Liver (tissue), 9 donors: ENCODE measurements around the gene ZNF70. TPM values are rescaled to one million over a fixed set of nuclear protein-coding genes. Genes with fewer than 3 reads are reported as not detected.

Experiments used
- DNase-seq: peaks from one replicate; pipeline ENCODE4 v3.0.0-alpha.2; 2017; ENCODE audit warnings: low spot score
- H3K27ac ChIP-seq, 2 donors: one replicate each; pipeline ENCODE4 v1.7.0; 2013; ENCODE audit warnings: inconsistent platforms in 2 of 2, low read length in 2 of 2, control low read depth in 1 of 2, low read depth in 1 of 2, mild to moderate bottlenecking in 1 of 2
- H3K27me3 ChIP-seq, 4 donors: one replicate each; pipeline versions ENCODE4 v1.6.1 to v1.7.0; 2013; ENCODE audit warnings: low read length in 3 of 4, inconsistent platforms in 1 of 4, mild to moderate bottlenecking in 1 of 4, moderate library complexity in 1 of 4; ENCODE audit not compliant: control insufficient read depth in 4 of 4, insufficient read depth in 4 of 4
- H3K36me3 ChIP-seq, 4 donors: one replicate each; pipeline versions ENCODE4 v1.6.1 to v1.7.0; 2013; ENCODE audit warnings: low read length in 3 of 4, mild to moderate bottlenecking in 3 of 4, low read depth in 1 of 4, moderate library complexity in 1 of 4; ENCODE audit not compliant: control insufficient read depth in 4 of 4, insufficient read depth in 3 of 4
- H3K4me1 ChIP-seq, 4 donors: one replicate each; pipeline versions ENCODE4 v1.6.1 to v1.7.0; 2013; ENCODE audit warnings: low read length in 3 of 4, mild to moderate bottlenecking in 3 of 4, moderate library complexity in 1 of 4; ENCODE audit not compliant: control insufficient read depth in 4 of 4, insufficient read depth in 4 of 4
- H3K4me3 ChIP-seq, 3 donors: one replicate each; pipeline versions ENCODE4 v1.6.1 to v1.7.0; 2013; ENCODE audit warnings: low read length in 3 of 3, control low read depth in 1 of 3, low read depth in 1 of 3, mild to moderate bottlenecking in 1 of 3
- H3K9ac ChIP-seq, 2 donors: one replicate each; pipeline ENCODE4 v1.7.0; 2013; ENCODE audit warnings: low read length in 2 of 2, mild to moderate bottlenecking in 2 of 2, moderate library complexity in 2 of 2, control low read depth in 1 of 2, low read depth in 1 of 2
- H3K9me3 ChIP-seq, 4 donors: one replicate each; pipeline versions ENCODE4 v1.6.1 to v1.7.0; 2013; ENCODE audit warnings: low read length in 3 of 4; ENCODE audit not compliant: control insufficient read depth in 4 of 4
- EGR1 ChIP-seq, 2 donors: IDR thresholded peaks; 2 replicates each; pipeline ENCODE4 v1.6.1; 2016 to 2018; ENCODE audit warnings: antibody characterized with exemption in 2 of 2, low read depth in 2 of 2
- FOXA1 ChIP-seq: IDR thresholded peaks from 2 replicates; pipeline ENCODE4 v1.6.1; 2016; ENCODE audit warnings: antibody characterized with exemption
- GABPA ChIP-seq, 2 donors: IDR thresholded peaks in 1 of 2; conservative IDR thresholded peaks in 1 of 2; 2 replicates each; pipeline ENCODE4 v1.6.1; 2016; ENCODE audit warnings: antibody characterized with exemption in 2 of 2, mild to moderate bottlenecking in 1 of 2, moderate library complexity in 1 of 2
- HNF4A ChIP-seq, 2 donors: conservative IDR thresholded peaks; 2 replicates each; pipeline ENCODE4 v1.6.1; 2016; ENCODE audit warnings: antibody characterized with exemption in 2 of 2, mild to moderate bottlenecking in 2 of 2
- JUND ChIP-seq, 2 donors: IDR thresholded peaks; 2 replicates each; pipeline ENCODE4 v1.6.1; 2016; ENCODE audit warnings: antibody characterized with exemption in 2 of 2
- NR2F2 ChIP-seq: IDR thresholded peaks from 2 replicates; pipeline ENCODE4 v1.6.1; 2016; ENCODE audit warnings: antibody characterized with exemption
- RAD21 ChIP-seq, 2 donors: IDR thresholded peaks; 2 replicates each; pipeline ENCODE4 v1.6.1; 2016; ENCODE audit warnings: antibody characterized with exemption in 2 of 2, mild to moderate bottlenecking in 2 of 2
- RXRA ChIP-seq, 2 donors: IDR thresholded peaks; 2 replicates each; pipeline ENCODE4 v1.6.1; 2017 to 2018; ENCODE audit warnings: antibody characterized with exemption in 2 of 2, mild to moderate bottlenecking in 1 of 2
- SP1 ChIP-seq: IDR thresholded peaks from 2 replicates; pipeline ENCODE4 v1.6.1; 2018; ENCODE audit warnings: antibody characterized with exemption, mild to moderate bottlenecking
- WGBS: extraction: QIAGEN DNeasy Blood & Tissue Kit; methylation state at CpG from one replicate; pipeline ENCODE4 v1.1.7; 2013; 5-methylcytosine and 5-hydroxymethylcytosine counted together
- polyA plus RNA-seq, 2 donors: library from polyadenylated mRNA; stranded (reverse) in 1 of 2; unstranded in 1 of 2; fragments of 200-250 nt in 1 of 2; fragments of >200 nt in 1 of 2; fragmentation: Nextera tagmentation in 1 of 2; extraction: Ambion mirVana in 1 of 2; gene quantifications; one replicate each; pipeline versions ENCODE4 v1.2.1 to v1.2.3, GENCODE V29; 2013 to 2015
- total RNA-seq, 2 donors: library from RNA; depleted of rRNA; stranded (reverse); fragments of >200 nt; gene quantifications; one replicate each; pipeline ENCODE4 v1.2.3, GENCODE V29; 2014
- TF ChIP-seq, protein P1 (sequence below): IDR thresholded peaks from 2 replicates; pipeline ENCODE4 v1.6.1; 2016; ENCODE audit warnings: antibody characterized with exemption, mild to moderate bottlenecking
- TF ChIP-seq, protein P2 (sequence below): fragments of 150-350 bp; IDR thresholded peaks from 2 replicates; pipeline ENCODE4 v1.5.1; 2017; ENCODE audit warnings: improper control_type of control experiment, low read depth, low read length; ENCODE audit not compliant: missing input control
- TF ChIP-seq, protein P3 (sequence below): IDR thresholded peaks from 2 replicates; pipeline ENCODE4 v1.6.1; 2016; ENCODE audit warnings: antibody characterized with exemption
- TF ChIP-seq, protein P4 (sequence below): IDR thresholded peaks from 2 replicates; pipeline ENCODE4 v1.6.1; 2016; ENCODE audit warnings: antibody characterized with exemption
- donor health status: healthy.
- donor health status: healthy.
- donor health status: healthy.
- donor health status: healthy.
- donor health status: healthy.

Gene ZNF70
- total and polyA plus RNA-seq, 4 donors = 0.14 to 1.9 (median 0.68) TPM

DNA sequence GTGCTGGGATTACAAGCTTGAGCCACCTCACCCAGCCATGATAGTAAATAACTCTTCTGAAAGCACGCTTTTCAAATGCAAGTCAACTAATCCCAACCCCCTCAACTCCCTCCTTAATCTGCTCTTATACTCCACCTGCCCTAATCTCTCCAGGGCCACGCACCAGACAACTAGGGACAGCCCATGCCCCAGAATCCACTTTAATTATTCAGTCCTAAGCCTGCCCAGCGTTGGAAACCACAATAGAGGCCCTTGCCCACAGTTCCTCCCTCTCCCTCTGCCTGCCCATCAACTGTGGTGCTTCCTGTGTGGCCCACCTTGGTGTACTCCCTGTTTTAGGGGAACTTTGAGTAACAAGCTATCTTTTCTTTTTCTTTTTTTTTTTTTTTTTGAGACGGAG, 6.0 kb upstream of the ZNF70 start:
- TF ChIP-seq NR2F2 = no peak
- no peak overlapping the region for H3K9ac ChIP-seq
- no peaks in the 10 kb centered on the region for H3K4me1 ChIP-seq
- H3K27ac ChIP-seq = no peak overlapping the region
- no peaks in the 10 kb centered on the region for H3K9me3 ChIP-seq
- WGBS = 59% methylated on average over 4 of the region's 4 CpGs
- no peak overlapping the region for H3K4me3 ChIP-seq
- DNase-seq = no peak
- H3K27me3 ChIP-seq = no peaks in the 10 kb centered on the region
- H3K36me3 ChIP-seq = no peaks in the 10 kb centered on the region

DNA sequence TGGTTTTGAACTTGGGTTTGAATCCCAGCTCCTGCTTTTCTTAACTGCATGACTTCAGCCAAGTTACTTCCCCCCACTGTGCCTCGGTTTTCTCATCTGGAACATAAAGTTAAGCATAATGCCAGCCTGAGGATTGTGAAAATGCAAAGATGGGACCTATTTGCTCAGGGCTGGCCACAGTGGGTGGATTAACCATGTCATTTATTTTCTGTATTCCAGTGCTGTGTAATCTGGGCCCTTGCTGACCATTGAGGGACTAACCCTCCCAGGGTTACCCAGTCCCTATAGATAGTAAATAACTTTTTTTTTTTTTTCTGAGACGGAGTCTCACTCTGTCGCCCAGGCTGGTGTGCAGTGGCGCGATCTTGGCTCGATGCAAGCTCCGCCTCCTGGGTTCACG, 4.8 kb upstream of the ZNF70 start:
- no peaks in the 10 kb centered on the region for H3K27me3 ChIP-seq
- H3K4me1 ChIP-seq = peaks cover 0 to 7% (median 0%) of the 10 kb centered on the region in 4 donors
- TF ChIP-seq GABPA (IDR thresholded peaks at IDR 0.05 in 1 of 2, conservative IDR thresholded peaks at IDR 0.05 in 1 of 2) = no peak
- TF ChIP-seq EGR1 (IDR thresholded peaks at IDR 0.05; ENCODE audit: low read depth in 2 of 2) = no peak
- TF ChIP-seq RXRA (IDR thresholded peaks at IDR 0.05) = no peak
- TF ChIP-seq, protein P1, sequence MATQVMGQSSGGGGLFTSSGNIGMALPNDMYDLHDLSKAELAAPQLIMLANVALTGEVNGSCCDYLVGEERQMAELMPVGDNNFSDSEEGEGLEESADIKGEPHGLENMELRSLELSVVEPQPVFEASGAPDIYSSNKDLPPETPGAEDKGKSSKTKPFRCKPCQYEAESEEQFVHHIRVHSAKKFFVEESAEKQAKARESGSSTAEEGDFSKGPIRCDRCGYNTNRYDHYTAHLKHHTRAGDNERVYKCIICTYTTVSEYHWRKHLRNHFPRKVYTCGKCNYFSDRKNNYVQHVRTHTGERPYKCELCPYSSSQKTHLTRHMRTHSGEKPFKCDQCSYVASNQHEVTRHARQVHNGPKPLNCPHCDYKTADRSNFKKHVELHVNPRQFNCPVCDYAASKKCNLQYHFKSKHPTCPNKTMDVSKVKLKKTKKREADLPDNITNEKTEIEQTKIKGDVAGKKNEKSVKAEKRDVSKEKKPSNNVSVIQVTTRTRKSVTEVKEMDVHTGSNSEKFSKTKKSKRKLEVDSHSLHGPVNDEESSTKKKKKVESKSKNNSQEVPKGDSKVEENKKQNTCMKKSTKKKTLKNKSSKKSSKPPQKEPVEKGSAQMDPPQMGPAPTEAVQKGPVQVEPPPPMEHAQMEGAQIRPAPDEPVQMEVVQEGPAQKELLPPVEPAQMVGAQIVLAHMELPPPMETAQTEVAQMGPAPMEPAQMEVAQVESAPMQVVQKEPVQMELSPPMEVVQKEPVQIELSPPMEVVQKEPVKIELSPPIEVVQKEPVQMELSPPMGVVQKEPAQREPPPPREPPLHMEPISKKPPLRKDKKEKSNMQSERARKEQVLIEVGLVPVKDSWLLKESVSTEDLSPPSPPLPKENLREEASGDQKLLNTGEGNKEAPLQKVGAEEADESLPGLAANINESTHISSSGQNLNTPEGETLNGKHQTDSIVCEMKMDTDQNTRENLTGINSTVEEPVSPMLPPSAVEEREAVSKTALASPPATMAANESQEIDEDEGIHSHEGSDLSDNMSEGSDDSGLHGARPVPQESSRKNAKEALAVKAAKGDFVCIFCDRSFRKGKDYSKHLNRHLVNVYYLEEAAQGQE = no peak
- no peak for TF ChIP-seq JUND (IDR thresholded peaks at IDR 0.05)
- TF ChIP-seq, protein P2, sequence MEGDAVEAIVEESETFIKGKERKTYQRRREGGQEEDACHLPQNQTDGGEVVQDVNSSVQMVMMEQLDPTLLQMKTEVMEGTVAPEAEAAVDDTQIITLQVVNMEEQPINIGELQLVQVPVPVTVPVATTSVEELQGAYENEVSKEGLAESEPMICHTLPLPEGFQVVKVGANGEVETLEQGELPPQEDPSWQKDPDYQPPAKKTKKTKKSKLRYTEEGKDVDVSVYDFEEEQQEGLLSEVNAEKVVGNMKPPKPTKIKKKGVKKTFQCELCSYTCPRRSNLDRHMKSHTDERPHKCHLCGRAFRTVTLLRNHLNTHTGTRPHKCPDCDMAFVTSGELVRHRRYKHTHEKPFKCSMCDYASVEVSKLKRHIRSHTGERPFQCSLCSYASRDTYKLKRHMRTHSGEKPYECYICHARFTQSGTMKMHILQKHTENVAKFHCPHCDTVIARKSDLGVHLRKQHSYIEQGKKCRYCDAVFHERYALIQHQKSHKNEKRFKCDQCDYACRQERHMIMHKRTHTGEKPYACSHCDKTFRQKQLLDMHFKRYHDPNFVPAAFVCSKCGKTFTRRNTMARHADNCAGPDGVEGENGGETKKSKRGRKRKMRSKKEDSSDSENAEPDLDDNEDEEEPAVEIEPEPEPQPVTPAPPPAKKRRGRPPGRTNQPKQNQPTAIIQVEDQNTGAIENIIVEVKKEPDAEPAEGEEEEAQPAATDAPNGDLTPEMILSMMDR = no peak
- TF ChIP-seq, protein P3, sequence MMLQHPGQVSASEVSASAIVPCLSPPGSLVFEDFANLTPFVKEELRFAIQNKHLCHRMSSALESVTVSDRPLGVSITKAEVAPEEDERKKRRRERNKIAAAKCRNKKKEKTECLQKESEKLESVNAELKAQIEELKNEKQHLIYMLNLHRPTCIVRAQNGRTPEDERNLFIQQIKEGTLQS = no peak
- TF ChIP-seq FOXA1 = no peak
- TF ChIP-seq SP1 = no peak
- TF ChIP-seq HNF4A (conservative IDR thresholded peaks at IDR 0.05) = no peak
- TF ChIP-seq NR2F2 = no peak
- TF ChIP-seq, protein P4, sequence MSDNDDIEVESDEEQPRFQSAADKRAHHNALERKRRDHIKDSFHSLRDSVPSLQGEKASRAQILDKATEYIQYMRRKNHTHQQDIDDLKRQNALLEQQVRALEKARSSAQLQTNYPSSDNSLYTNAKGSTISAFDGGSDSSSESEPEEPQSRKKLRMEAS = no peak
- no peaks in the 10 kb centered on the region for H3K36me3 ChIP-seq
- WGBS = 85% methylated on average over 8 of the region's 8 CpGs
- no peak for DNase-seq
- H3K9ac ChIP-seq = no peak overlapping the region
- H3K4me3 ChIP-seq = no peak overlapping the region
- H3K9me3 ChIP-seq = no peaks in the 10 kb centered on the region
- no peak overlapping the region for H3K27ac ChIP-seq

DNA sequence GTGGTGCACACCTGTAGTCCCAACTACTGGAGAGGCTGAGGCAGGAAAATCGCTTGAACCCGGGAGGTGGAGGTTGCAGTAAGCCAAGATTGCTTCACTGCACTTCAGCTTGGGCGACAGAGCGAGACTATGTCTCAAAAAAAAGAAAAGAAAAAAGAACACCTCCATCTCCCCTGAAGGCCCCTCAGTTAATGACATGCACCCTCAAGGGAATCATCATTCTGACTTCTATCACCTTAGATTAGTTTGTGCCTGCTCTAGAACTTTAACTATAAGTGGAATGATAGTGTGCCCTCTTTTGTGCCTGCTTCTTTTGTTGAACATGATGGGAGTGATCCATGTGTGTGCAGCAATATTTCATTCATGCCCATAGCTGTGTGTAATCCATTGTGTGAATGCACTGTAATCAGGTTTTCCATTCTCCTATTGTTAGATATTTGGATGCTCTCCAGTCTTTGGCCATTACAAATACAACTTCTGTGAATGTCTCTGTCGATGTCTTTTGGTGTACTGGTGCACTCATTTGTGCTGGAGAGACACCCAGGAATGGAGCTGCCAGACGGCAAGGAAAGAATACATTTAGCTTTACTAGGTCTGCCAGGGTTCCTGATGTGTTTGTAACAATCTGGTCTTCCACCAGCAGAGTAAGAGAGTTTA, 4.2 kb upstream of the ZNF70 start:
- WGBS = 86% methylated on average over 6 of the region's 6 CpGs
- no peak for TF ChIP-seq RAD21 (IDR thresholded peaks at IDR 0.05)
- TF ChIP-seq, protein P4 = no peak
- TF ChIP-seq, protein P2 = no peak
- no peak for TF ChIP-seq HNF4A (conservative IDR thresholded peaks at IDR 0.05)

More for the DNA sequence above, 4.2 kb upstream of the ZNF70 start:
- H3K4me1 ChIP-seq = peaks cover 0 to 10% (median 2%) of the 10 kb centered on the region in 4 donors
- no peak overlapping the region for H3K4me3 ChIP-seq
- H3K9ac ChIP-seq = no peak overlapping the region
- H3K36me3 ChIP-seq = no peaks in the 10 kb centered on the region
- DNase-seq = no peak
- H3K9me3 ChIP-seq = no peaks in the 10 kb centered on the region
- H3K27ac ChIP-seq = no peak overlapping the region
- no peaks in the 10 kb centered on the region for H3K27me3 ChIP-seq
